SK-N-SH (cell line): ENCODE measurements around the gene RBMX2. TPM values are rescaled to one million over a fixed set of nuclear protein-coding genes. Genes with fewer than 3 reads are reported as not detected.
"Not testable (repeated sequence)": the region's sequence is repeated elsewhere in the genome, so short reads cannot be mapped to it uniquely, and the experiment has no call there.

Source experiments
- CTCF ChIA-PET: fragments of 300-600, 350-600 bp; formaldehyde crosslinking; extraction: SDS; loops from one replicate; lab custom pipeline; 2021; lab: Yijun Ruan, JAX
- POLR2A ChIA-PET: fragments of 350-600 bp; sonication (Branson Sonifier 250); formaldehyde crosslinking; extraction: SDS; loops from one replicate; lab custom pipeline; 2020; ENCODE audit warnings: antibody characterized with exemption, inconsistent platforms; lab: Yijun Ruan, JAX
- DNase-seq: peaks from one replicate; pipeline ENCODE4 v3.0.0; 2012
- H2AFZ ChIP-seq: fragments of 200-600 bp; sonication (generic); 2 replicates; pipeline ENCODE4 v1.8.1; 2016; ENCODE audit warnings: antibody characterized with exemption, mild to moderate bottlenecking, low read depth
- H3F3A ChIP-seq: fragments of 200-600 bp; sonication (generic); replicated peaks from 2 replicates; pipeline ENCODE3; 2016; ENCODE audit warnings: antibody characterized with exemption, mild to moderate bottlenecking; ENCODE audit not compliant: insufficient read depth
- H3K27ac ChIP-seq, 2 experiments: fragments of 200-500 bp in 1 of 2; fragments of 200-600 bp in 1 of 2; sonication (Bioruptor generic) in 1 of 2; sonication (generic), shearing (Covaris generic) in 1 of 2; 2 replicates each; pipeline versions ENCODE4 v1.5.1 to v1.6.1; 2014 to 2016; ENCODE audit warnings: low read depth in 2 of 2, inconsistent platforms in 1 of 2, low read length in 1 of 2, mild to moderate bottlenecking in 1 of 2, mixed read lengths in 1 of 2
- H3K27me3 ChIP-seq: fragments of 200-600 bp; sonication (generic), shearing (Covaris generic); 2 replicates; pipeline ENCODE4 v1.6.1; 2016; ENCODE audit warnings: mixed run types; ENCODE audit not compliant: insufficient read depth
- H3K36me3 ChIP-seq, 2 experiments: fragments of 200-500 bp in 1 of 2; fragments of 200-600 bp in 1 of 2; sonication (Bioruptor generic) in 1 of 2; sonication (generic) in 1 of 2; replicated peaks in 1 of 2; 2 replicates each; pipeline versions ENCODE3 to v1.5.1; 2014 to 2016; ENCODE audit warnings: low read length in 1 of 2, mild to moderate bottlenecking in 1 of 2; ENCODE audit not compliant: insufficient read depth in 2 of 2, control insufficient read depth in 1 of 2
- H3K4me1 ChIP-seq, 2 experiments: fragments of 200-500 bp in 1 of 2; fragments of 200-600 bp in 1 of 2; sonication (Bioruptor generic) in 1 of 2; sonication (generic), shearing (Covaris generic) in 1 of 2; 2 replicates each; pipeline versions ENCODE4 v1.5.1 to v1.6.1; 2014 to 2016; ENCODE audit warnings: low read depth in 1 of 2, low read length in 1 of 2, mixed run types in 1 of 2; ENCODE audit not compliant: insufficient read depth in 2 of 2, control insufficient read depth in 1 of 2
- H3K4me2 ChIP-seq: fragments of 200-600 bp; sonication (generic), shearing (Covaris generic); 2 replicates; pipeline ENCODE4 v1.6.1; 2017; ENCODE audit warnings: mixed run types
- H3K4me3 ChIP-seq, 2 experiments: fragments of 200-500 bp in 1 of 2; fragments of 200-600 bp in 1 of 2; sonication (Bioruptor generic) in 1 of 2; sonication (generic), shearing (Covaris generic) in 1 of 2; 2 replicates each; pipeline versions ENCODE4 v1.5.1 to v1.8.1; 2014 to 2016; ENCODE audit warnings: low read depth in 2 of 2, inconsistent platforms in 1 of 2, low read length in 1 of 2, mild to moderate bottlenecking in 1 of 2, mixed read lengths in 1 of 2, moderate library complexity in 1 of 2
- H3K79me2 ChIP-seq: fragments of 200-600 bp; sonication (generic); 2 replicates; pipeline ENCODE4 v1.8.1; 2017; ENCODE audit warnings: mild to moderate bottlenecking; ENCODE audit not compliant: insufficient read depth
- H3K9ac ChIP-seq: fragments of 200-600 bp; sonication (generic); 2 replicates; pipeline ENCODE4 v1.6.1; 2017; ENCODE audit warnings: mixed run types
- H3K9me2 ChIP-seq: fragments of 200-600 bp; sonication (generic); 2 replicates; pipeline ENCODE4 v1.6.1; 2017; ENCODE audit warnings: mixed run types
- H3K9me3 ChIP-seq: fragments of 200-600 bp; sonication (generic); 2 replicates; pipeline ENCODE4 v1.6.1; 2017; ENCODE audit warnings: mixed run types, mild to moderate bottlenecking, moderate library complexity
- H4K20me1 ChIP-seq: fragments of 200-600 bp; sonication (generic); 2 replicates; pipeline ENCODE4 v1.6.1; 2017; ENCODE audit warnings: mild to moderate bottlenecking, mixed run types; ENCODE audit not compliant: insufficient read depth
- ELF1 ChIP-seq: IDR thresholded peaks from 2 replicates; pipeline ENCODE4 v1.4.0; 2012
- GABPA ChIP-seq: IDR thresholded peaks from 2 replicates; pipeline ENCODE4 v1.4.0; 2012; ENCODE audit warnings: low read depth, mild to moderate bottlenecking
- NRF1 ChIP-seq: IDR thresholded peaks from 2 replicates; pipeline ENCODE4 v1.6.1; 2012; ENCODE audit warnings: low read depth, mild to moderate bottlenecking, low read length
- POLR2AphosphoS5 ChIP-seq: IDR thresholded peaks from 2 replicates; pipeline ENCODE4 v1.6.1; 2012; ENCODE audit warnings: low read depth, low read length
- SIN3A ChIP-seq: IDR thresholded peaks from 2 replicates; pipeline ENCODE4 v1.6.1; 2012; ENCODE audit warnings: low read depth, mild to moderate bottlenecking, low read length, moderate library complexity, borderline replicate concordance
- TAF1 ChIP-seq: IDR thresholded peaks from 2 replicates; pipeline ENCODE4 v1.6.1; 2012; ENCODE audit warnings: low read depth, mild to moderate bottlenecking, low read length, moderate library complexity, borderline replicate concordance
- TCF12 ChIP-seq: IDR thresholded peaks from 2 replicates; pipeline ENCODE4 v1.4.0; 2012
- WGBS: methylation state at CpG from one replicate; pipeline ENCODE4 v1.1.6; 2017; ENCODE audit warnings: low lambda C conversion rate; 5-methylcytosine and 5-hydroxymethylcytosine counted together
- polyA plus RNA-seq, 3 experiments: library from polyadenylated mRNA; depleted of rRNA; stranded (reverse); fragments of >200 nt; gene quantifications; 2 replicates each; pipeline ENCODE4 v1.2.3, GENCODE V29; 2012
- TF ChIP-seq, protein P1 (sequence below): fragments of 150-350 bp; IDR thresholded peaks from 2 replicates; pipeline ENCODE4 v1.6.1; 2017; ENCODE audit warnings: antibody characterized with exemption, low read length, low read depth, borderline replicate concordance
- TF ChIP-seq, protein P2 (sequence below): IDR thresholded peaks from 2 replicates; pipeline ENCODE4; 2012
- TF ChIP-seq, protein P3 (sequence below): IDR thresholded peaks from 2 replicates; pipeline ENCODE4 v1.4.0; 2012; ENCODE audit warnings: low read depth

Gene RBMX2, protein sequence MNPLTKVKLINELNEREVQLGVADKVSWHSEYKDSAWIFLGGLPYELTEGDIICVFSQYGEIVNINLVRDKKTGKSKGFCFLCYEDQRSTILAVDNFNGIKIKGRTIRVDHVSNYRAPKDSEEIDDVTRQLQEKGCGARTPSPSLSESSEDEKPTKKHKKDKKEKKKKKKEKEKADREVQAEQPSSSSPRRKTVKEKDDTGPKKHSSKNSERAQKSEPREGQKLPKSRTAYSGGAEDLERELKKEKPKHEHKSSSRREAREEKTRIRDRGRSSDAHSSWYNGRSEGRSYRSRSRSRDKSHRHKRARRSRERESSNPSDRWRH
- 22.7 and 23.6 TPM in 2 replicates for polyA plus RNA-seq (2012; rRNA removed)
- polyA plus RNA-seq (2012; cell fraction: cytosol; rRNA removed) = 29.8 and 38.1 TPM in 2 replicates
- 10.0 and 18.0 TPM in 2 replicates for polyA plus RNA-seq (2012; cell fraction: nucleus; rRNA removed)

DNA sequence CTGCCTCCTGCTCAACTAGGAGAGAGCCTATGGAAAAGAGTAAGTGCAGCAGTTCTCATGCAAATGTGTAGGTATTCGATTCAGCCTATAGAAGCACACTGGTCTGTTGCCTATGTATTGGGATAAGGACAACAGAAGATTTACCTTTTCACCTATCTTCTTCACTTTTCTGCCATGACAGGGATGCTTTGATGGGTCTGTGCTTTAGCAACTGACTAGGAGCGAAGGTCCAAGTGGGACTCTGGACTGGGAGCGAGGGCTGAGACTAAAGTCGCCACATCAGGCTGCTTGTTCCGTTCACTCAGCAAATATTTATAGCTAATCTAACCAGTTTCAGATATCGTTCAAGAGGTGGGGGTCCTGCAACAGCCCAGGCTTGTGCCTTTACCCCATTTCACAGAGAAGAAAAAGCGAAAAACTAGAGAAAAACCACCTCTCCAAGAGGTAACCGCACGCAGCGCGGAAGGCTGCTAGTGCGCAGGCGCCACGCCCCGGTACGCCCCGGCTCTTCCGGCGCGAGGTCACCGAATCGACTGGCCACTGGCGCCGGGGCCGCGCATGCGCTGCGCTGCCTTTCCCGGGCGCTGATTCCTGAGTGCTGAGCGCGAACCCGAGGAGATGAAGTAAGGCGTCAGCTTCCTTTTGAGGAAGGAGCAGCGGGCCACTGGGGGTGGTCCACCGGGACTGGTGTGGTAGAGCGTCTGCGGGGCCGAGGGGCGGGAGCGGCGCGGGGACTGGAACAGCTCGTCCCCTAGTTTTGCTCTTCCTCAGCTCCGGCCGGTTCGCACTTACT, at the start of gene RBMX2:
Gene RBMX2, plus strand, starts transcription at position 573 of the 793 bp plus-strand sequence. Its CDS starts 46 bp downstream, at position 619.
- H3K79me2 ChIP-seq = peaks cover 23% of the 10 kb centered on the region
- peak within 1 kb of the TSS; percentile 54 for H3K9ac ChIP-seq
- peak within 1 kb of the TSS; percentile 93 for H3K4me2 ChIP-seq
- peaks cover 10 to 12% of the 10 kb centered on the region in 2 experiments for H3K36me3 ChIP-seq
- H2AFZ ChIP-seq = peak within 1 kb of the TSS; percentile 85
- peaks cover 0 to 11% of the 10 kb centered on the region in 2 experiments; a peak in 2 of 4 replicates for H3K4me1 ChIP-seq
- H3K9me2 ChIP-seq = no peaks in the 10 kb centered on the region
- no peaks in the 10 kb centered on the region for H3F3A ChIP-seq
- peak; percentile 97 for DNase-seq
- WGBS = under 1% methylated on average over 23 of the region's 47 CpGs
- CTCF ChIA-PET = interaction anchor here (1.3 to 1.9 kb wide), 3 partner anchors 8 to 515 kb away, joined by 5 to 7 read pairs (median 5); no protein-coding TSS in a partner anchor
- no peaks in the 10 kb centered on the region for H3K9me3 ChIP-seq
- POLR2A ChIA-PET = no interaction called here
- H4K20me1 ChIP-seq = no peaks in the 10 kb centered on the region
- H3K27ac ChIP-seq = peak within 1 kb of the TSS; percentile 53 to 86
- TF ChIP-seq POLR2AphosphoS5 (peak; percentile 94), ELF1 (peak; percentile 76), NRF1 (peak; percentile 97), GABPA (peak; percentile 80), SIN3A (peak; percentile 27; the same call in 1 of the 2 replicates), TCF12 (no peak), TAF1 (peak; percentile 81; the same call in 1 of the 2 replicates)
- TF ChIP-seq, protein P1, sequence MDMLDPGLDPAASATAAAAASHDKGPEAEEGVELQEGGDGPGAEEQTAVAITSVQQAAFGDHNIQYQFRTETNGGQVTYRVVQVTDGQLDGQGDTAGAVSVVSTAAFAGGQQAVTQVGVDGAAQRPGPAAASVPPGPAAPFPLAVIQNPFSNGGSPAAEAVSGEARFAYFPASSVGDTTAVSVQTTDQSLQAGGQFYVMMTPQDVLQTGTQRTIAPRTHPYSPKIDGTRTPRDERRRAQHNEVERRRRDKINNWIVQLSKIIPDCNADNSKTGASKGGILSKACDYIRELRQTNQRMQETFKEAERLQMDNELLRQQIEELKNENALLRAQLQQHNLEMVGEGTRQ = no peak
- TF ChIP-seq, protein P2, sequence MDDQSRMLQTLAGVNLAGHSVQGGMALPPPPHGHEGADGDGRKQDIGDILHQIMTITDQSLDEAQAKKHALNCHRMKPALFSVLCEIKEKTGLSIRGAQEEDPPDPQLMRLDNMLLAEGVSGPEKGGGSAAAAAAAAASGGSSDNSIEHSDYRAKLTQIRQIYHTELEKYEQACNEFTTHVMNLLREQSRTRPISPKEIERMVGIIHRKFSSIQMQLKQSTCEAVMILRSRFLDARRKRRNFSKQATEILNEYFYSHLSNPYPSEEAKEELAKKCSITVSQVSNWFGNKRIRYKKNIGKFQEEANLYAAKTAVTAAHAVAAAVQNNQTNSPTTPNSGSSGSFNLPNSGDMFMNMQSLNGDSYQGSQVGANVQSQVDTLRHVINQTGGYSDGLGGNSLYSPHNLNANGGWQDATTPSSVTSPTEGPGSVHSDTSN = no peak
- TF ChIP-seq, protein P3, sequence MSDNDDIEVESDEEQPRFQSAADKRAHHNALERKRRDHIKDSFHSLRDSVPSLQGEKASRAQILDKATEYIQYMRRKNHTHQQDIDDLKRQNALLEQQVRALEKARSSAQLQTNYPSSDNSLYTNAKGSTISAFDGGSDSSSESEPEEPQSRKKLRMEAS = 0 out of 2 replicates have a peak, but pooled peaks have one; percentile 18
- H3K4me3 ChIP-seq = peak within 1 kb of the TSS; percentile 73 to 81
- no peaks in the 10 kb centered on the region for H3K27me3 ChIP-seq

DNA sequence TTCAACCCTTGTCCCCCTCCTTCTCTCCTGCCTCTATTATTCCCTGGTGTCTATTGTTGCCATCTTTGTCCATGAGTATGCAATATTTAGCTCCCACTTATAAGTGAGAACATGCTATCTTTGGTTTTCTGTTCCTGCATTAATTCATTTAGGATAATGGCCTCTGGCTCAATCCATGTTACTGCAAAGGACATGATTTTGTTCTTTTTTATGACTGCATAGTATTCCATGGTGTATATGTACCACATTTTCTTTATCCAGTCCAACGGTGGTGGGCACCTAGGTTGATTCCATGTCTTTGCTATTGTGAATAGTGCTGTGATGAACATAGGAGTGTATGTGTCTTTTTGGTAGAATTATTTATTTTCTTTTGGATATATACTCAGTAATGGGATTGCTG, 49.7 kb upstream of the RBMX2 start:
- H3K4me3 ChIP-seq, H3K79me2 ChIP-seq, H3K9ac ChIP-seq, H3K9me3 ChIP-seq, H3K4me2 ChIP-seq, H3K27me3 ChIP-seq, POLR2A ChIA-PET, H3F3A ChIP-seq, H2AFZ ChIP-seq, H4K20me1 ChIP-seq, H3K27ac ChIP-seq, H3K9me2 ChIP-seq, DNase-seq, H3K4me1 ChIP-seq: not testable (repeated sequence)
- H3K36me3 ChIP-seq = peaks cover 13 to 20% of the 10 kb centered on the region in 2 experiments
- CTCF ChIA-PET = interaction anchor here (1.2 kb wide), 1 partner anchor 42 kb away, joined by 3 read pairs; no protein-coding TSS in a partner anchor
- WGBS = 39% methylated on average over 1 of the region's 1 CpG
